Skeletal muscle tissue (tissue), 4 donors: Measurements from ENCODE around the gene RIPOR3. TPM values are rescaled to one million over a fixed set of nuclear protein-coding genes. Genes with fewer than 3 reads are reported as not detected.
"Not testable (repeated sequence)": the region's sequence is repeated elsewhere in the genome, so short reads cannot be mapped to it uniquely, and the experiment has no call there.

ENCODE experiments used
- H3K27ac ChIP-seq: one replicate; pipeline ENCODE4 v1.7.0; 2013; ENCODE audit warnings: mild to moderate bottlenecking, low read depth, low read length, inconsistent platforms
- H3K27me3 ChIP-seq, 3 donors: one replicate each; pipeline ENCODE4 v1.7.0; 2013; ENCODE audit warnings: low read length in 3 of 3; ENCODE audit not compliant: control insufficient read depth in 3 of 3, insufficient read depth in 3 of 3
- H3K36me3 ChIP-seq, 3 donors: one replicate each; pipeline ENCODE4 v1.7.0; 2013; ENCODE audit warnings: low read length in 3 of 3; ENCODE audit not compliant: control insufficient read depth in 3 of 3, insufficient read depth in 3 of 3
- H3K4me1 ChIP-seq, 3 donors: one replicate each; pipeline ENCODE4 v1.7.0; 2013; ENCODE audit warnings: low read length in 3 of 3, mild to moderate bottlenecking in 3 of 3; ENCODE audit not compliant: control insufficient read depth in 3 of 3, insufficient read depth in 3 of 3
- H3K4me3 ChIP-seq, 3 donors: one replicate each; pipeline ENCODE4 v1.7.0; 2013; ENCODE audit warnings: low read length in 3 of 3
- H3K9ac ChIP-seq, 3 donors: one replicate each; pipeline ENCODE4 v1.7.0; 2013; ENCODE audit warnings: low read length in 3 of 3, mild to moderate bottlenecking in 3 of 3, moderate library complexity in 2 of 3, low read depth in 1 of 3
- H3K9me3 ChIP-seq, 3 donors: one replicate each; pipeline ENCODE4 v1.7.0; 2013; ENCODE audit warnings: low read length in 3 of 3; ENCODE audit not compliant: control insufficient read depth in 3 of 3
- total RNA-seq: library from RNA; depleted of rRNA; stranded (reverse); fragments of >200 nt; gene quantifications from one replicate; pipeline ENCODE4 v1.2.3, GENCODE V29; 2014
- donor health status: Osteomylitis.

The RIPOR3 gene
- total RNA-seq, 1 donor from 2014 or later, result 2.6 TPM

- Histone ChIP-seq H3K4me1 (peaks cover 5 to 14% (median 7%) of the 10 kb centered on the region in 3 donors), H3K4me3 (no peak overlapping the region), H3K36me3 (no peaks in the 10 kb centered on the region), H3K9ac (no peak overlapping the region), H3K27me3 (no peaks in the 10 kb centered on the region), H3K9me3 (no peaks in the 10 kb centered on the region), H3K27ac (no peak overlapping the region)
These were observed 25.2 kb upstream of the RIPOR3 start for GRCh38 chr20:50716518-50716917.

GRCh38 chr20:50715694-50716093 is 24.4 kb upstream of the RIPOR3 start:
- no peaks in the 10 kb centered on the region for H3K36me3 ChIP-seq
- no peak overlapping the region for H3K9ac ChIP-seq
- H3K27ac ChIP-seq, result no peak overlapping the region
- H3K4me3 ChIP-seq, result no peak overlapping the region
- H3K27me3 ChIP-seq, result no peaks in the 10 kb centered on the region
- H3K4me1 ChIP-seq, result peaks cover 5 to 13% (median 7%) of the 10 kb centered on the region in 3 donors
- no peaks in the 10 kb centered on the region for H3K9me3 ChIP-seq

GRCh38 chr20:50714426-50714825 is 23.1 kb upstream of the RIPOR3 start:
- not testable (repeated sequence) for H3K27me3 ChIP-seq, H3K27ac ChIP-seq, H3K9me3 ChIP-seq, H3K4me3 ChIP-seq, H3K36me3 ChIP-seq, H3K9ac ChIP-seq
- H3K4me1 ChIP-seq, result peaks cover 5 to 13% (median 7%) of the 10 kb centered on the region in 3 donors

- no peaks in the 10 kb centered on the region for H3K9me3 ChIP-seq
- H3K4me3 ChIP-seq, result no peak overlapping the region
- H3K27ac ChIP-seq, result no peak overlapping the region
- H3K27me3 ChIP-seq, result no peaks in the 10 kb centered on the region
- H3K36me3 ChIP-seq, result no peaks in the 10 kb centered on the region
- H3K4me1 ChIP-seq, result peaks cover 5 to 13% (median 7%) of the 10 kb centered on the region in 3 donors
- peak overlapping the region in 1 of 3 donors; percentile 47 for H3K9ac ChIP-seq
These were observed 22.3 kb upstream of the RIPOR3 start for GRCh38 chr20:50713657-50714101.

DNA sequence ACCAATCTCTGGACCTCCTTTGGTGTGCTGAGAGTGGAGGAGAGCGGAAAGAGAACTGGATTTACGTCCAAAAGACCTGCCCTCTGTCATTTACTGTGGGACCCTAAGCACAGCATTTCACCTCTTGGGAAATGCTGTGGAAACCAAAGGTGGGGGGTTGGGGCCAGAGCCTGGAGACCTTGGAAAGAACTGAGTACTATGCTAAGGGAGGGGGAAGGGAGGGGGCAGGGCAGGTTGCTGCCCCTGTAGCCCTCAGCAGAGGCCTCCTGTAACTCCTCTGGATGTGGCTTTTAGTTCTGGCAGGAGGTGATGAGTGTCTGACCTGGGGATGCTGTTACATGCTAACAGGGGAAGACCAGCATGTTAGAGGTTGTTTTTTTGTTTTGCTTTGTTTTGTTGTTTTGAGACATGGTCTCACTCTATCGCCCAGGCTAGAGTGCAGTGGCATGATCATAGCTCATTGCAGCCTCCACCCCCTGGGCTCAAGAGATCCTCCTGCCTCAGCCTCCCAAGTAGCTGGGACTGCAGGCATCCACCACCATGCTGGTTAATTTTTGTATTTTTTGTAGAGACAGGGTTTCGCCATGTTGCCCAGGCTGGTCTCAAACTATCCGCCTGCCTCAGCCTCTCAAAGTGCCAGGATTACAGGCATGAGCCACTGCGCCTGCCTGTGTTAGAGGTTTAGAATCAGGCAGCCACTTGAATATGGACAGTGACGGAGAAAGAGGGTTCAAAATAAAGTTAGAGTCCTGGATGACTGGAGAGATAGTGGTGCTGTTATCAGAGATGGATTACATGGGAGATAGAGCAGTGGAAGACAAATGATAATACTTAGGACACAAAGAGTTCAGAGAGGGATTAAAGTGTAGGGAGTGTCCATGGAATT is 21.7 kb upstream of the RIPOR3 start:
- Histone ChIP-seq H3K27ac (no peak overlapping the region), H3K9me3 (no peaks in the 10 kb centered on the region)

DNA sequence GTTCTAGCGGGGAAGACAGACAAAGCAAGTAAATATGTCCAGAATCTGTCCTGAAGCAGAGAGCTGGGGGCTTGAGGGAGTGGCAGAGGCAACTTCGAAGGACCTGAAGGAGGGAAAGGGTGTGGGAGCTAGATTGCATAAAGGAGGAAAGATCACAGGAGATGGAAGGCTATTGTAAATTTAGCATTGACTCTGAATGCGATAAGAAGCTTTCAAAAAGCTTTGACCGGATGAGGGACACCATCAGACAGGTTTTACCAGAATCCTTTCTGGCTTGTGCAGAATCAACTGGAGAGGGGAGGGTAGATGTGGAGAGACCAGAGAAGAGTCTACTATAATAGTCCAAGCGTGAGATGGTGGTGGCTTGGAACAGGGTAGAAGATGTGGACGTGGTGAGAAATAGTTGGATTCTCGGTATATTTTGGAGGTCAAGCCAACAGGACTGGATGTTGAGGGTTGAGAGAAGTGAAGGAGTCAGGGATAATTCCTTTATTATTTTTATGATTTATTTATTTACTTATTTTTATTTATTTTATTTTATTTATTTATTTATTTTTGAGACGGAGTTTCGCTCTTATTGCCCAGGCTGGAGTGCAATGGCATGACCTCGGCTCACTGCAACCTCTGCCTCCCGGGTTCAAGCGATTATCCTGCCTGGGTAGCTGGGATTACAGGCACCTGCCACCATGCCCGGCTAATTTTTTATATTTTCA is 19.9 kb upstream of the RIPOR3 start:
- H3K9ac ChIP-seq, result no peak overlapping the region
- H3K4me1 ChIP-seq, result peaks cover 3 to 5% (median 4%) of the 10 kb centered on the region in 3 donors
- no peak overlapping the region for H3K27ac ChIP-seq
- H3K36me3 ChIP-seq, result no peaks in the 10 kb centered on the region
- H3K9me3 ChIP-seq, result no peaks in the 10 kb centered on the region
- H3K4me3 ChIP-seq, result no peak overlapping the region
- no peaks in the 10 kb centered on the region for H3K27me3 ChIP-seq

More for the DNA sequence above, 21.7 kb upstream of the RIPOR3 start:
- Histone ChIP-seq H3K27me3 (no peaks in the 10 kb centered on the region), H3K36me3 (no peaks in the 10 kb centered on the region), H3K4me3 (no peak overlapping the region), H3K9ac (no peak overlapping the region), H3K4me1 (peaks cover 5 to 7% (median 7%) of the 10 kb centered on the region in 3 donors)

DNA sequence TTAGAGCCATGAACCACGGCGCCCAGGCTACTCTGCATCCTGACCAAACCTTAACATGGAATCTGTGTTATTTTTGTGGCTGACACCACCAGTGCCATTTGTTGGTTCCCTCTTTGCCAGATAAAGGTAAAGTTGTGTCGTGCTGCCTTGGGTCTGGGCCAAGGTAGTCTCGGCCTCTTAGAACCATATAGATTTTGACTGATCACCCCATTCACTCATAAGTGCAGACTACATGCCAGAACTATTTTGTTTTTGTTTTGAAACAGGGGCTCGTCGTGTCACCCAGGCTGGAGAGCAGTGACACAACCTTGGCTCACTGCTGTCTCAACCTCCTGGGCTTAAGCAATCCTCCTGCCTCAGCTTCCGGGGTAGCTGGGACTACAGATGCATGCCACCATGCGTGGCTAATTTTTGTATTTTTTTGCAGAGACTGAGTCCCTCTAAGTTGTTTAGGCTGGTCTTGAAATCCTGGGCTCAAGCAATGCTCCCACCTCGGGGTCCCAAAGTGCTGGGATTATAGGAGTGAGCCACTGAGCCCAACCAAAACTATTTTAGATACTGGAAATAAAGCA is 19.2 kb upstream of the RIPOR3 start:
- no peak overlapping the region for H3K9ac ChIP-seq
- H3K27ac ChIP-seq, result no peak overlapping the region
- no peaks in the 10 kb centered on the region for H3K9me3 ChIP-seq

GRCh38 chr20:50709636-50709973 is 18.3 kb upstream of the RIPOR3 start:
- Histone ChIP-seq H3K9me3 (no peaks in the 10 kb centered on the region), H3K4me1 (peaks cover 3 to 5% (median 4%) of the 10 kb centered on the region in 3 donors), H3K9ac (no peak overlapping the region), H3K27ac (no peak overlapping the region), H3K4me3 (no peak overlapping the region), H3K36me3 (no peaks in the 10 kb centered on the region), H3K27me3 (no peaks in the 10 kb centered on the region)

More for the DNA sequence above, 19.2 kb upstream of the RIPOR3 start:
- H3K4me1 ChIP-seq, result peaks cover 3 to 5% (median 4%) of the 10 kb centered on the region in 3 donors
- H3K27me3 ChIP-seq, result no peaks in the 10 kb centered on the region
- H3K4me3 ChIP-seq, result no peak overlapping the region
- H3K36me3 ChIP-seq, result no peaks in the 10 kb centered on the region

DNA sequence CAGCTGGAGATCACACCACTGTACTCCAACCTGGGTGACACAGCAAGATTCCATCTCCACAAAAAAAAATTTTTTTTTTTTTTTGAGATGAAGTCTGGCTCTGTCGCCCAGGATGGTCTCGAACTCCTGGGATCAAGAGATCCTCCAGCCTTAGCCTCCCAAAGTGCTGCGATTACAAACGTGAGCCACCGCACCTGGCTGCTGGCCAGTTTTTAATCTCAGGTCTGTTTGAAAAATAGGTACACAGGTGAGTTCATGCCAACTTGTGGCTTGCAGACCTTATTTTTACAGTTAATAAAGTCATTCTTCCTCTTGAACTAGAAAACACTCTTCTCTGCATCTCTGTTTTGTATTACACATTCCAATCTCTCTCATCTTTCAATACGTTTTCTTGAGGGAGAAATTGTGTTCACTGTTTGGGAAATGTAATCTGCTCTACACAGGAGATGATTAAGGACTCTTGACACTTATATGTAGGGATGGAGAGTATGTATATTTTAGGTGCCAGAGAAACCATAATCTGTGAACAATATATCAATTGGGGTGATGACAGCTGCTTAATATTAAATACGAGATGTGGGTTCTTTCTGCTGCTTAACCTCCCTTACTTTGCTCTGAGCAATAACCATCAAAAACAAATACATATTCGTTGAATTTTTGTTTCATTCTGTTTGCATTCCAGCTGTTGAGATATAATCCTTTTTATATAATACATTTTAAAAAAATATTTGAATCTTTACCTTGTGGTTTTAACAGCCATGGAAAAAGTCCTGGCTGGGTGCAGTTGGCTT is 17.7 kb upstream of the RIPOR3 start:
- no peak overlapping the region for H3K9ac ChIP-seq
- H3K4me3 ChIP-seq, result no peak overlapping the region
- no peaks in the 10 kb centered on the region for H3K36me3 ChIP-seq
- H3K9me3 ChIP-seq, result no peaks in the 10 kb centered on the region
- no peaks in the 10 kb centered on the region for H3K27me3 ChIP-seq
- peaks cover 3 to 5% (median 4%) of the 10 kb centered on the region in 3 donors for H3K4me1 ChIP-seq
- H3K27ac ChIP-seq, result no peak overlapping the region
